DND-41 (cell line): ENCODE measurements around the gene CDYL2.

ENCODE experiments used
- ATAC-seq: fragments of 200-7000 bp; cut with Tn5 transposase; 3 replicates; pipeline ENCODE4 v1.9.1; 2021; ENCODE audit warnings: low read depth; ENCODE audit not compliant: insufficient read depth
- DNase-seq: peaks from one replicate; pipeline ENCODE4 v3.0.0-alpha.2; 2020
- H2AFZ ChIP-seq: 2 replicates; pipeline ENCODE4 v1.6.0; 2012; ENCODE audit warnings: low read depth, low read length
- H3K27ac ChIP-seq: 2 replicates; pipeline ENCODE4 v1.5.1; 2012; ENCODE audit warnings: low read length, inconsistent platforms
- H3K27me3 ChIP-seq: fragments of 200-600 bp; sonication (generic); 2 replicates; pipeline ENCODE4 v1.6.0; 2012; ENCODE audit warnings: low read length, mild to moderate bottlenecking, inconsistent platforms; ENCODE audit not compliant: insufficient read depth, poor library complexity
- H3K36me3 ChIP-seq: 2 replicates; pipeline ENCODE4 v1.5.1; 2012; ENCODE audit warnings: low read length, inconsistent platforms; ENCODE audit not compliant: insufficient read depth
- H3K4me1 ChIP-seq: 2 replicates; pipeline ENCODE4 v1.5.1; 2012; ENCODE audit warnings: mild to moderate bottlenecking, low read length; ENCODE audit not compliant: insufficient read depth
- H3K4me2 ChIP-seq: 2 replicates; pipeline ENCODE4 v1.6.0; 2012; ENCODE audit warnings: mild to moderate bottlenecking, moderate library complexity, low read length, inconsistent platforms; ENCODE audit not compliant: insufficient read depth
- H3K4me3 ChIP-seq, 2 experiments: fragments of 200-600 bp in 1 of 2; shearing (Covaris generic) in 1 of 2; 2 replicates each; pipeline ENCODE4 v1.5.1; 2012 to 2016; ENCODE audit warnings: inconsistent platforms in 2 of 2, low read length in 2 of 2, mild to moderate bottlenecking in 2 of 2, low read depth in 1 of 2, moderate library complexity in 1 of 2
- H3K79me2 ChIP-seq: 2 replicates; pipeline ENCODE4 v1.6.0; 2012; ENCODE audit warnings: low read length, inconsistent platforms; ENCODE audit not compliant: insufficient read depth
- H3K9ac ChIP-seq: 2 replicates; pipeline ENCODE4 v1.6.0; 2012; ENCODE audit warnings: low read depth, mild to moderate bottlenecking, inconsistent platforms, low read length, moderate library complexity
- H3K9me3 ChIP-seq: 2 replicates; pipeline ENCODE4 v1.5.1; 2012; ENCODE audit warnings: low read length, moderate library complexity, mild to moderate bottlenecking, inconsistent platforms; ENCODE audit not compliant: insufficient read depth, severe bottlenecking
- H4K20me1 ChIP-seq: 2 replicates; pipeline ENCODE4 v1.6.0; 2012; ENCODE audit warnings: low read length; ENCODE audit not compliant: insufficient read depth
- EZH2 ChIP-seq: IDR thresholded peaks from 3 replicates; pipeline ENCODE4 v1.6.1; 2012; ENCODE audit warnings: borderline replicate concordance, low read depth, mild to moderate bottlenecking, moderate library complexity, low read length, inconsistent platforms; ENCODE audit not compliant: severe bottlenecking
- TF ChIP-seq, protein P1 (sequence below): IDR thresholded peaks from 2 replicates; pipeline ENCODE4 v1.5.1; 2012; ENCODE audit warnings: borderline replicate concordance, low read length, moderate library complexity, mild to moderate bottlenecking; ENCODE audit not compliant: poor library complexity, severe bottlenecking; ENCODE audit errors: extremely low read depth

The CDYL2 gene

DNA sequence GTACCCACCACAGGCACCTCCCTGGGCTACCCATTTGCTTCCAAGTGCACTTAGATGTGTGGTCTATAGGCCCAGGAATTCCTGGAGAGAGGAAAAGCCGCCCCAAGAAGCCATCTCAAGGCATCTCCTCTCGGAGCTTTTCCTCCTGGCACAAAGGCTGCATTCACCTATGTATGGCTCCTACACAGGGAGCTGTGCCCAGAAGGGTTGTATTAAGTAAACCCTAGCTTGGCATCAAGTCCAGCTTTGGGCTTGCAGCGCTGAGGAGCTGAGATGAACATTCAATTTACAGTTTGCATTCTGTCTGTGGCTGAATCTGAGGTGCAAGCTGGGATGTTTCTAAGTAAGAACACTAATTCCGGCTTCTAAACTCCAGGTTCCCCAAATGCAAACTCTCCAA, 81.3 kb downstream of the CDYL2 start:
- H4K20me1 ChIP-seq: no peaks in the 10 kb centered on the region
- H3K9ac ChIP-seq: no peak overlapping the region
- ATAC-seq (no peak), DNase-seq (no peak)
- no peaks in the 10 kb centered on the region for H3K4me1 ChIP-seq
- TF ChIP-seq EZH2: no peak
- TF ChIP-seq, protein P1, sequence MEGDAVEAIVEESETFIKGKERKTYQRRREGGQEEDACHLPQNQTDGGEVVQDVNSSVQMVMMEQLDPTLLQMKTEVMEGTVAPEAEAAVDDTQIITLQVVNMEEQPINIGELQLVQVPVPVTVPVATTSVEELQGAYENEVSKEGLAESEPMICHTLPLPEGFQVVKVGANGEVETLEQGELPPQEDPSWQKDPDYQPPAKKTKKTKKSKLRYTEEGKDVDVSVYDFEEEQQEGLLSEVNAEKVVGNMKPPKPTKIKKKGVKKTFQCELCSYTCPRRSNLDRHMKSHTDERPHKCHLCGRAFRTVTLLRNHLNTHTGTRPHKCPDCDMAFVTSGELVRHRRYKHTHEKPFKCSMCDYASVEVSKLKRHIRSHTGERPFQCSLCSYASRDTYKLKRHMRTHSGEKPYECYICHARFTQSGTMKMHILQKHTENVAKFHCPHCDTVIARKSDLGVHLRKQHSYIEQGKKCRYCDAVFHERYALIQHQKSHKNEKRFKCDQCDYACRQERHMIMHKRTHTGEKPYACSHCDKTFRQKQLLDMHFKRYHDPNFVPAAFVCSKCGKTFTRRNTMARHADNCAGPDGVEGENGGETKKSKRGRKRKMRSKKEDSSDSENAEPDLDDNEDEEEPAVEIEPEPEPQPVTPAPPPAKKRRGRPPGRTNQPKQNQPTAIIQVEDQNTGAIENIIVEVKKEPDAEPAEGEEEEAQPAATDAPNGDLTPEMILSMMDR: no peak
- no peak overlapping the region for H3K4me2 ChIP-seq
- no peak overlapping the region for H3K4me3 ChIP-seq
- H3K79me2 ChIP-seq: no peaks in the 10 kb centered on the region
- H2AFZ ChIP-seq: no peak overlapping the region
- H3K27me3 ChIP-seq: peaks cover 4% of the 10 kb centered on the region
- H3K9me3 ChIP-seq: peaks cover 2% of the 10 kb centered on the region
- H3K36me3 ChIP-seq: no peaks in the 10 kb centered on the region
- H3K27ac ChIP-seq: no peak overlapping the region

DNA sequence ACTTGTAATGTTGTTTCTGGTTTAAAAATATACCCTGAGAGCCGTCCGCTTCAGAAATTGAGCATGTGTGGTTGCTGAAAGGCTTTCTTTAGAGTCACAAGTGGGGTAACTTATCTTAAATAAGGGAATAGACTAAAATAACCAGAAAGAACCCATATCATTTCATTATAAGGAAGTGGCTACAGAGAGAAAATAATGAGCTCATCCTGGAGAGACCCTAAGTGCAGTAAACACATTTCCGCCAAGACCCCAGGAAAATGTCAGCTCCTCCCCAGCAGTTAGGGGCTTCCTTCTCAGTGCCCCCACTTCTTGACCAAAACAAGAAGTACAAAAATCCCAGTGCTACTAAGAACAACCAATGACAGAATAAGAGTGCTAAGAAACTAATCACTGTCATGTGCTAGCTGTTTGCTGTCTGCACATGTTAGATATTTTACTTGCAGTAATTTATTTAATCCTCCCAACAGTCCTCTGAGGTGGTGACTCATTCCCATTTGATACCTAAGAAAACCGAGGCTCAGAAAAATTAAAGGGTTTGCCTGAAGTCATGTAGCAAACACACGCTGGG, 83.5 kb downstream of the CDYL2 start:
- TF ChIP-seq, protein P1: no peak
- TF ChIP-seq EZH2: no peak
- H3K4me1 ChIP-seq: no peaks in the 10 kb centered on the region
- no peaks in the 10 kb centered on the region for H4K20me1 ChIP-seq
- H3K4me2 ChIP-seq: no peak overlapping the region
- H3K79me2 ChIP-seq: no peaks in the 10 kb centered on the region
- no peaks in the 10 kb centered on the region for H3K36me3 ChIP-seq
- H2AFZ ChIP-seq: no peak overlapping the region
- H3K4me3 ChIP-seq: no peak overlapping the region
- no peak overlapping the region for H3K27ac ChIP-seq
- H3K9me3 ChIP-seq: peaks cover 2% of the 10 kb centered on the region
- H3K27me3 ChIP-seq: peaks cover 4% of the 10 kb centered on the region
- DNase-seq (no peak), ATAC-seq (no peak)
- no peak overlapping the region for H3K9ac ChIP-seq

DNA sequence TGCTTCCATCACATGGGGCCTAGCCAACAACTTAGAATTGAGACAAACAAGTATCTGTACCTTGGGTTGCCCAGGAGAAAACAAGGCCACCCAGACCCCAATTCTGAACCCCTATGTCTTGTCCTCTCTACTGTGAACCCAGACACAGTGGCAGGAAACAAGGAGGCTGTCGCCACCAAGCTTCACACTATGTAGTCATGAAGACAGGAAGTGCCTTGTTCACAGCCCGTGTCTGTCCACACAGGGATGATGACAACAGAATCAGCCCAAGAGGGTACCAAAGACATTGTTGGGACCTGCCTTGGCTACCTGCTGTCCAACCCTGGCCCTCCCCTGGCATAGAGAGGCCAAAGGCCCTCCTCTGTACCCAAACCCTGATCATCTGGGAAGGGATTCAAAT, 84.8 kb downstream of the CDYL2 start:
- no peak overlapping the region for H3K4me2 ChIP-seq
- H3K9me3 ChIP-seq: peaks cover 2% of the 10 kb centered on the region
- no peaks in the 10 kb centered on the region for H3K79me2 ChIP-seq
- H3K4me1 ChIP-seq: no peaks in the 10 kb centered on the region
- DNase-seq (no peak), ATAC-seq (no peak)
- no peaks in the 10 kb centered on the region for H3K36me3 ChIP-seq
- H3K27ac ChIP-seq: no peak overlapping the region
- no peak overlapping the region for H3K4me3 ChIP-seq
- H3K27me3 ChIP-seq: peaks cover 4% of the 10 kb centered on the region
- H2AFZ ChIP-seq: no peak overlapping the region
- no peak for TF ChIP-seq EZH2
- TF ChIP-seq, protein P1: no peak
- no peaks in the 10 kb centered on the region for H4K20me1 ChIP-seq
- no peak overlapping the region for H3K9ac ChIP-seq

DNA sequence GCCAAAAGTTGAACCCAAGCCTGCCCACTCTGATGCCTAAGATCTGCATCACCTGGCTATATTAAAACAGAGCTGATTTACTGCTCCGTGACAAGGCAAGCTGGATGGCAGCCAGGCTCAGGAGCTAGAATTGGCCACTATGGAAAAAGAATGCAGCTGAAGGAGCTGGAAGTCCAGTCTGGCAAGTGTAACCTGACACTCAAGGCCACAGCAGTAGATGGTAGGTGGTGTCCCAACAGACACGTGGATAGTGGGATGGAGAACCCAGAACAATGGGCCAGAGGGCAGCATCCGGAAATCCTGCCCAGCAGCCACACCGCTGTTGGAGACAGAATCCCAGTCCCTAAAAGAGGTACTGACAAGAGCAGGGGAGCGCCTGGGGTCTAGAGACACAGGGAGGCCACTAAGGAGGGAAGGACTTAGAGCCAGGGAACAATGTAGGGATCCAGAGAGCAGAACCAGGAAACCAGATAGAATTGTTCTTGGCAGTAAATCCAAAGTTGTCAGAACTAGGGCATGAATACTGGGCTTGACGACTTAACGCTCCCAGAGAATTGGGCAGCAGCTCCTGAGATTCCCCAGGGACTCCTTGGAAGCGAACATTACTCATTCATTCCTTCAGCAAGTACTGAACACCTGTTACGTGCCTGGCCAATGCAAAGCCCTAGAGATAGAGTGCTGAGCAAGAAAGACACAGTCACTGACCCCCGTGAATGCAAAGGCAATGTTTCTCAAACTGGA, 85.7 kb downstream of the CDYL2 start:
- Histone ChIP-seq H3K4me1 (no peaks in the 10 kb centered on the region), H2AFZ (no peak overlapping the region), H3K4me2 (no peak overlapping the region), H3K9me3 (peaks cover 2% of the 10 kb centered on the region), H3K27ac (no peak overlapping the region), H3K79me2 (no peaks in the 10 kb centered on the region), H3K4me3 (no peak overlapping the region), H3K9ac (no peak overlapping the region), H3K27me3 (peaks cover 4% of the 10 kb centered on the region), H3K36me3 (no peaks in the 10 kb centered on the region), H4K20me1 (no peaks in the 10 kb centered on the region)
- DNase-seq: no peak
- no peak for ATAC-seq
- TF ChIP-seq, protein P1: no peak
- no peak for TF ChIP-seq EZH2
